H9 (cell line): Measurements from ENCODE around the gene FAM78B. TPM values are rescaled to one million over a fixed set of nuclear protein-coding genes. Genes with fewer than 3 reads are reported as not detected.

ENCODE experiments used
- DNase-seq: peaks from one replicate; pipeline ENCODE4 v3.0.0-alpha.2; 2017
- H2AFZ ChIP-seq: one replicate; pipeline ENCODE4 v1.6.1; 2013; ENCODE audit warnings: mild to moderate bottlenecking, low read length, control low read depth, moderate library complexity
- H2AK5ac ChIP-seq: 2 replicates; pipeline ENCODE4 v1.6.1; 2013; ENCODE audit warnings: low read length, control low read depth, mixed read lengths; ENCODE audit not compliant: insufficient read length
- H2BK120ac ChIP-seq: one replicate; pipeline ENCODE4 v1.6.1; 2013; ENCODE audit warnings: low read depth, mild to moderate bottlenecking, low read length, control low read depth, inconsistent platforms; ENCODE audit not compliant: poor library complexity, severe bottlenecking
- H2BK12ac ChIP-seq: 2 replicates; pipeline ENCODE4 v1.6.1; 2013; ENCODE audit warnings: low read length, control low read depth, mixed read lengths, low read depth; ENCODE audit not compliant: insufficient read length
- H2BK15ac ChIP-seq: 2 replicates; pipeline ENCODE4 v1.6.1; 2013; ENCODE audit warnings: low read depth, low read length, control low read depth
- H2BK20ac ChIP-seq: one replicate; pipeline ENCODE4 v1.6.1; 2013; ENCODE audit warnings: low read depth, mild to moderate bottlenecking, low read length, control low read depth, inconsistent platforms; ENCODE audit not compliant: poor library complexity, severe bottlenecking
- H2BK5ac ChIP-seq: 2 replicates; pipeline ENCODE4 v1.6.1; 2013; ENCODE audit warnings: low read length, control low read depth, mixed read lengths; ENCODE audit not compliant: insufficient read length
- H3K14ac ChIP-seq: 2 replicates; pipeline ENCODE4 v1.6.1; 2013; ENCODE audit warnings: low read length, control low read depth; ENCODE audit not compliant: insufficient read depth
- H3K18ac ChIP-seq: 2 replicates; pipeline ENCODE4 v1.6.1; 2013; ENCODE audit warnings: low read depth, mild to moderate bottlenecking, mixed read lengths, low read length, control low read depth; ENCODE audit not compliant: insufficient read length
- H3K23ac ChIP-seq: 2 replicates; pipeline ENCODE4 v1.6.1; 2013; ENCODE audit warnings: low read length, control low read depth, mixed read lengths, low read depth; ENCODE audit not compliant: insufficient read length
- H3K23me2 ChIP-seq: 2 replicates; pipeline ENCODE4 v1.6.1; 2013; ENCODE audit warnings: low read depth, mild to moderate bottlenecking, mixed read lengths, low read length, control low read depth; ENCODE audit not compliant: insufficient read length, poor library complexity, severe bottlenecking
- H3K27ac ChIP-seq: 2 replicates; pipeline ENCODE4 v1.5.1; 2013; ENCODE audit warnings: low read length, control low read depth, mixed read lengths, low read depth; ENCODE audit not compliant: insufficient read length
- H3K27me3 ChIP-seq: 2 replicates; pipeline ENCODE4 v1.6.1; 2013; ENCODE audit warnings: low read length, control low read depth, inconsistent platforms; ENCODE audit not compliant: insufficient read depth
- H3K4ac ChIP-seq: 2 replicates; pipeline ENCODE4 v1.6.1; 2013; ENCODE audit warnings: low read depth, mild to moderate bottlenecking, control low read depth, inconsistent platforms, low read length, moderate library complexity
- H3K4me1 ChIP-seq: 2 replicates; pipeline ENCODE4 v1.6.1; 2013; ENCODE audit warnings: low read length, control low read depth, inconsistent platforms; ENCODE audit not compliant: insufficient read depth
- H3K4me2 ChIP-seq: 2 replicates; pipeline ENCODE4 v1.6.1; 2013; ENCODE audit warnings: low read length, control low read depth, mixed read lengths; ENCODE audit not compliant: insufficient read length, insufficient read depth
- H3K56ac ChIP-seq: 2 replicates; pipeline ENCODE4 v1.6.1; 2013; ENCODE audit warnings: low read depth, mild to moderate bottlenecking, mixed read lengths, low read length, control low read depth; ENCODE audit not compliant: insufficient read length
- H3K79me1 ChIP-seq: 2 replicates; pipeline ENCODE4 v1.6.1; 2013; ENCODE audit warnings: low read depth, mild to moderate bottlenecking, moderate library complexity, low read length, control low read depth, inconsistent platforms; ENCODE audit not compliant: insufficient read depth, poor library complexity, severe bottlenecking
- H3K79me2 ChIP-seq: 2 replicates; pipeline ENCODE4 v1.6.1; 2013; ENCODE audit warnings: low read length, control low read depth, inconsistent platforms; ENCODE audit not compliant: insufficient read depth
- H3K9ac ChIP-seq: 2 replicates; pipeline ENCODE4 v1.6.1; 2013; ENCODE audit warnings: low read length, control low read depth, mixed read lengths; ENCODE audit not compliant: insufficient read length; ENCODE audit errors: extremely low read depth
- H3K9me3 ChIP-seq: one replicate; pipeline ENCODE4 v1.6.1; 2013; ENCODE audit warnings: low read depth, low read length, inconsistent platforms; ENCODE audit not compliant: control insufficient read depth
- H3T11ph ChIP-seq: one replicate; pipeline ENCODE4 v1.6.1; 2013; ENCODE audit warnings: mild to moderate bottlenecking, low read length, control low read depth, inconsistent platforms
- H4K20me1 ChIP-seq: one replicate; pipeline ENCODE4 v1.6.1; 2013; ENCODE audit not compliant: control insufficient read depth, insufficient read length, insufficient read depth
- H4K5ac ChIP-seq: 2 replicates; pipeline ENCODE4 v1.6.1; 2013; ENCODE audit warnings: low read depth, mild to moderate bottlenecking, mixed read lengths, low read length, control low read depth; ENCODE audit not compliant: insufficient read length
- H4K8ac ChIP-seq: replicated peaks from 2 replicates; pipeline ENCODE4 v1.6.1; 2013; ENCODE audit warnings: low read length, control low read depth, mixed read lengths, low read depth; ENCODE audit not compliant: insufficient read length
- H4K91ac ChIP-seq: 2 replicates; pipeline ENCODE4 v1.6.1; 2013; ENCODE audit warnings: low read depth, mild to moderate bottlenecking, moderate library complexity, mixed read lengths, low read length, control low read depth; ENCODE audit not compliant: insufficient read length
- H3K27ac Mint-ChIP-seq, 3 experiments: 2 replicates in 2 of 3; 3 replicates in 1 of 3; pipeline ENCODE4 v1.8.0; 2020 to 2021; ENCODE audit warnings: mixed read lengths in 3 of 3, mild to moderate bottlenecking in 1 of 3, moderate library complexity in 1 of 3
- H3K27me3 Mint-ChIP-seq: 2 replicates; pipeline ENCODE4 v1.8.0; 2021; ENCODE audit warnings: low read depth, mild to moderate bottlenecking, moderate library complexity, mixed read lengths
- H3K36me3 Mint-ChIP-seq, 3 experiments: 2 replicates in 2 of 3; 3 replicates in 1 of 3; pipeline ENCODE4 v1.8.0; 2020 to 2021; ENCODE audit warnings: low read depth in 3 of 3, mixed read lengths in 3 of 3; ENCODE audit not compliant: insufficient read depth in 1 of 3
- H3K4me1 Mint-ChIP-seq, 2 experiments: 2 replicates each; pipeline ENCODE4 v1.8.0; 2020; ENCODE audit warnings: mixed read lengths in 2 of 2
- H3K4me3 Mint-ChIP-seq, 2 experiments: 2 replicates in 1 of 2; 3 replicates in 1 of 2; pipeline ENCODE4 v1.8.0; 2020 to 2021; ENCODE audit warnings: mild to moderate bottlenecking in 2 of 2, mixed read lengths in 2 of 2, moderate library complexity in 1 of 2
- H3K9me3 Mint-ChIP-seq, 2 experiments: 2 replicates in 1 of 2; 3 replicates in 1 of 2; pipeline ENCODE4 v1.8.0; 2020; ENCODE audit warnings: mild to moderate bottlenecking in 2 of 2, mixed read lengths in 2 of 2, moderate library complexity in 1 of 2
- total RNA-seq: library from RNA; stranded (reverse); gene quantifications from 2 replicates; pipeline ENCODE4 v1.2.1, GENCODE V29; 2021
- TF ChIP-seq, protein P1 (sequence below): fragments of 200-600 bp; sonication (generic); conservative IDR thresholded peaks from 3 replicates; pipeline ENCODE4 v1.8.0; 2021; ENCODE audit warnings: antibody characterized with exemption, mild to moderate bottlenecking

Gene FAM78B
- total RNA-seq, 1 experiment from 2014 or later = 2.3 TPM

DNA sequence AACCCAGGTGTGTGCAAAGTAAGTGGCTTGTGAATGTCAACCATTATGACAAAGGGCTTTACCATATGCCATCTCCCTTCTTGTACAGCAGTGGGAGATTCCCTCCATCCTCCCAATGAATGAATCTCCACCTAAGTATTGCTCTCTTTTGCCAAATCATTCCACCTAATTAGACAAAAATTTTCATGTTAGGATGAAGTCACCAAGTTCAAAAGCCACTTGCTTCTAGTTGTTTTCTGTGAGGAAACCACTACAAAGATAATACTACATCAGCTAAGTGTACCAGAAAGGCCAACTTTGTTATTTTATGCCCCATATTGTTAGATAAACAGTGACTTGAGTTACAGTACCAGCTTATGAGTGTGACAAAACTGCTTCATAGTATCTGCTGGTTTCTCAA lies 34.3 kb downstream of the FAM78B start:
- H4K8ac ChIP-seq = no peak overlapping the region
- H3K27ac ChIP-seq = no peak overlapping the region
- no peak overlapping the region for H2AK5ac ChIP-seq
- Mint-ChIP-seq H3K4me3 (no peak overlapping the region), H3K9me3 (0 out of 5 replicates have a peak, but pooled peaks cover 0 to 2% of the 10 kb centered on the region in 2 experiments), H3K4me1 (peaks cover 13% of the 10 kb centered on the region in 2 experiments), H3K36me3 (peaks cover 0 to 1% (median 0%) of the 10 kb centered on the region in 3 experiments; a peak in 1 of 7 replicates), H3K27ac (no peak overlapping the region), H3K27me3 (no peaks in the 10 kb centered on the region)
- H3K18ac ChIP-seq = no peak overlapping the region
- no peak overlapping the region for H3K23ac ChIP-seq
- no peak overlapping the region for H3K4ac ChIP-seq
- TF ChIP-seq, protein P1, sequence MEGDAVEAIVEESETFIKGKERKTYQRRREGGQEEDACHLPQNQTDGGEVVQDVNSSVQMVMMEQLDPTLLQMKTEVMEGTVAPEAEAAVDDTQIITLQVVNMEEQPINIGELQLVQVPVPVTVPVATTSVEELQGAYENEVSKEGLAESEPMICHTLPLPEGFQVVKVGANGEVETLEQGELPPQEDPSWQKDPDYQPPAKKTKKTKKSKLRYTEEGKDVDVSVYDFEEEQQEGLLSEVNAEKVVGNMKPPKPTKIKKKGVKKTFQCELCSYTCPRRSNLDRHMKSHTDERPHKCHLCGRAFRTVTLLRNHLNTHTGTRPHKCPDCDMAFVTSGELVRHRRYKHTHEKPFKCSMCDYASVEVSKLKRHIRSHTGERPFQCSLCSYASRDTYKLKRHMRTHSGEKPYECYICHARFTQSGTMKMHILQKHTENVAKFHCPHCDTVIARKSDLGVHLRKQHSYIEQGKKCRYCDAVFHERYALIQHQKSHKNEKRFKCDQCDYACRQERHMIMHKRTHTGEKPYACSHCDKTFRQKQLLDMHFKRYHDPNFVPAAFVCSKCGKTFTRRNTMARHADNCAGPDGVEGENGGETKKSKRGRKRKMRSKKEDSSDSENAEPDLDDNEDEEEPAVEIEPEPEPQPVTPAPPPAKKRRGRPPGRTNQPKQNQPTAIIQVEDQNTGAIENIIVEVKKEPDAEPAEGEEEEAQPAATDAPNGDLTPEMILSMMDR = no peak
- no peak overlapping the region for H2BK5ac ChIP-seq
- no peaks in the 10 kb centered on the region for H3K23me2 ChIP-seq
- H4K5ac ChIP-seq = no peak overlapping the region
- no peaks in the 10 kb centered on the region; the same call in none of the 2 replicates for H3K4me1 ChIP-seq
- no peak overlapping the region for H3K9ac ChIP-seq
- no peak overlapping the region for H2BK20ac ChIP-seq
- no peak overlapping the region for H2BK120ac ChIP-seq
- no peak for DNase-seq
- H2BK12ac ChIP-seq = no peak overlapping the region
- no peak overlapping the region for H2AFZ ChIP-seq
- H2BK15ac ChIP-seq = no peak overlapping the region
- no peak overlapping the region for H3K56ac ChIP-seq
- H3K27me3 ChIP-seq = no peaks in the 10 kb centered on the region
- no peaks in the 10 kb centered on the region for H3K9me3 ChIP-seq
- no peak overlapping the region for H3K4me2 ChIP-seq
- no peak overlapping the region for H4K91ac ChIP-seq
- no peak overlapping the region for H3K14ac ChIP-seq
- H4K20me1 ChIP-seq = no peaks in the 10 kb centered on the region
- no peaks in the 10 kb centered on the region for H3K79me2 ChIP-seq
- no peaks in the 10 kb centered on the region for H3K79me1 ChIP-seq
- H3T11ph ChIP-seq = no peak overlapping the region
